Stimulated activated CD4-positive, alpha-beta T cell treated with anti-CD3 and anti-CD28 coated beads, Interleukin-15, amount 100 ng/mL, for 24 hours (primary cell): ENCODE measurements around the gene OSBPL2.
A peak's percentile ranks its signal among the peaks of the same experiment; 100 is the strongest.

ENCODE experiments used
- DNase-seq: peaks from one replicate; pipeline ENCODE4 v3.0.0-alpha.2; 2020

OSBPL2 gene

DNA sequence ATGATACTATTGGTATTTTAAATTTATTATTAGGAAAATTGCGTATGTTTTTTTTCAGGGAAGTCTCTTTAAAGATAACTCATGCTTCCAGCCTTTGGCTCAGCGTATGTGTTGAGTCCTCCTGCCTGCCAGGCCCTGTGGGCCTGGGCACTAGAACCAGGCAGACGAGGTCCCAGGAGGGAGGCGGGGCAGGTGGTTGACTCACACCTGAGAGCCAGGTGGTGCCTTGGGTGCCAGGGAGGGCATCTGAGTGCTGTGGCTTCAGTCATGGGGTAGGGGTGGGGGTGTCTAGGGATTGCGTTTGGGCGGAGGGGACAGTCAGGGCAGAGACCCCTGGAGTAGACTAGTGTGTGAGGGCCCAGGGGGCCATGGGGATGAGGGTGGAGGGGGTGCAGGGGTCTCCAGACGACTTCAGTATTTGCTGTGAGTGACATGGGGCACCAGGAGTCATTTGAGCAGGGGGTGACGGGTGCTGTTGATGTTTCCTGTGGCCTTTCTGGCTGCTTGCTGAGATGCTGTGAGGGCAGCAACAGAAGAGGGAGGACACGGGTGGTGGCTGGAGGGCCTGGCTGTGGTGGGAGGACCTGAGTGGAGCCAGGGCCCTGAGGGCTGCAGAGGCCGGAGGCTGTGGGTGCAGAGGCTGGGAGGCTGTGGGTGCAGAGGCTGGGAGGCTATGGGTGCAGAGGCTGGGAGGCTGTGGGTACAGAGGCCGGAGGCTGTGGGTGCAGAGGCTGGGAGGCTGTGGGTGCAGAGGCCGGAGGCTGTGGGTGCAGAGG is 49.6 kb downstream of the OSBPL2 start:
- DNase-seq: no peak

DNA sequence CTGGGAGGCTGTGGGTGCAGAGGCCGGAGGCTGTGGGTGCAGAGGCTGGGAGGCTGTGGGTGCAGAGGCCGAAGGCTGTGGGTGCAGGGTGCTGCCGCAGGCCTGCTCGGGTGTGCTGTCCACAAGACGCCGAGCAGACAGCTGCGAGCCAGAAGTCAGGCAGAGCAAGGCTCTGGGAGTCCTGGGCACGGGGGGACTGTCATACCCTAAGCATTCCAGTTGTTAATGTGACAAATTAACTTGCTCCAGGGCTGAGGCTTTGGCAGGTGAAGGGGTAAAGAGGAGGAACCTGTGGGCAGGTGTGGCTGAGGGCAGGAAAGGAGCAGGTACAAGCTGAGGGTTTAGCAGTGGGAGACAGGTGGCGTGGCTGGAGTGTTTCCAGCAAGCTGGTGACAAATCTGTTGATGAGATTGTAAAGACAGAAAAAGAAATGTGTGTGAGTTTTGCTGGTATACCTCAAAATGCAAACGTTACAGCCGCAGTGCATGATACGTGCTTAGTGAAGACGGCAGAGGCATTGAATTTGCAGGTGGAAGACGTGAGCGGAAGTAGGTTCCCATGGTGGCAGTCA is 50.3 kb downstream of the OSBPL2 start:
- no peak for DNase-seq

DNA sequence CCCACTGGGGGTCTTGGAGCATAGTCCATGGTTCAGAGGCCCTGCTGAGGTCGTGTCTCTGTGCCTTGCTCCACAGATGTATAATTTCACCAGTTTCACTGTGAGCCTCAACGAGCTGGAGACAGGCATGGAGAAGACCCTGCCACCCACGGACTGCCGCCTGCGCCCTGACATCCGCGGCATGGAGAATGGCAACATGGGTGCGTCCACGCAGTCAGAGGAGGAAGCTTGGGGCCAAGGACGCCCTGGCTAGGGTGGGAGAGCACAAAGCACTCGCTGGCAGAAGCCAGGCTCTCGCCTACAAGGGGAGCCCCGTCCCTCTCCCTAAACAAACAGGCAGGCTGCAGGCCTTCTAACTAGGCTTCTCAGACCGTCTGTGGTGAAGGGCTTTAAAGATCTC is 50.8 kb downstream of the OSBPL2 start:
- DNase-seq: no peak

DNA sequence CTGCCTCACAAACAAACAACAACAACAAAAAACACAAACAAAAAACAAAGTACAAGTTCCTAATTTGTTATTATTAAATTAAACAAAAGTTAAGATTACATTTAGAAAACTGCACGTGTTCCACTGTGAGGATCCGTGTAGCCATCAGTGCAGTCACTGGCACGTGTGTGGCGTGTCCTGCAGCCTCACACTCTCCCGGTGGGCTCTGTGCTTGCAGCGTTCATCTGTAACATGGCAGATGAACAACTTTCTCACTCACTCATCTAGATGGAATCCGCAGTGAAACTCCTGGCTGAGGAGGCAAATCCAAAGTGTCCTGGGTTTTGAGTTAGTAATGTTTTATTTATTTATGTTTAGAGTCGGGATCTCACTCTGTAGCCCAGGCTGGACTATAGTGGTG is 51.6 kb downstream of the OSBPL2 start:
- DNase-seq: no peak

DNA sequence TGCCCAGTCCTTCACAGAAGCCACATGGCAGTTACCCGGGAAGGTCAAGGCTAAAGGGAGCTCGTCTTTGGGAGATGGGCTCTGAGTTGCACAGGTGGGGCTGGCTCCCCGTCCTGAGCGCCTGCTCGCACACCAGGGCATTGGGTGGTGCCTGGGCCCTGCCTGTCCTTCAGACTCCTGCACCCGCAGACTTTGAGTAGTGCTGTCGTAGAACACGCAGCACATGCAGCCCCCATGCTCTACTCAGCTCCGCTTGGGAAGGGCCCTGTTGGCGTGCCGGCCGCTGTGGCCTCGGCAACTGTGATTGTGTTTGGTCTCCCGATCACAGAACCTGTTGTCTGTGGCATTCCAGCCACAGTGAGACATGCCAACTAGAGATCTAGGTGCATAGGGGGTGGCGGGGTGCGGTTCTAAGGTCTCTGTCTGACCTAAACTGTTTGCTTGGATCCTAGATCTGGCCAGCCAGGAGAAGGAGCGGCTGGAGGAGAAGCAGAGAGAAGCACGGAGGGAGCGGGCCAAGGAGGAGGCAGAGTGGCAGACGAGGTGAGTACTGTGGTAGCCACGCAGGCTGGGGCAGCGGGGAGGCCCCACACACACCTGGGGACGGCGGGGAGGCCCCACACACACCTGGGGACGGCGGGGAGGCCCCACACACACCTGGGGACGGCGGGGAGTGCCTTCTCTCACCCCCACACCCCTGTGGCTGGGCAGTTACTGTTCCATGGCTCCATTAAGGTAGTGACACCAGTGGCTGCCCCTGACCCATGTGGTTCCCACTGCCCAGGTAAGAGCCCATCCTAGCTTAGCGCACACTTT is 53.1 kb downstream of the OSBPL2 start:
- no peak for DNase-seq

DNA sequence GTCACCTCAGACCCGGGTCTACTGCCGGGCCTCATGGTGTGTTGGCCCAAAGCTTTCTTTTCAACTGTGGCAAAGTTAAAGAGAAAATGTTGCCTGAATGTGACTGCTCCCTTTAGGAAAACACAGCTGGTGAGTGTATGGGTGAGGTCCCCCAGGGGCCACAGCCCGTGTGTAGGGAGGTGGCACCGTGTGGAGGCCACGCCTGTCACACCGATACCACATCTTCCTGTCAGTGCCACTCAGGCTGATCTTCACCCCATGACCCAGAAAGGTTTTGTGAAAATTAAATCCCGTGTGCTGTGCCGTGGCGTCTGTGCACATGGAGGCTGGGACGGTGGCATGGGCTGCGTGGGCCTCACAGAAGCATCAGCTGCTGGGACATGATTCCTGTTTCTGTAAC is 53.8 kb downstream of the OSBPL2 start:
- DNase-seq: no peak

DNA sequence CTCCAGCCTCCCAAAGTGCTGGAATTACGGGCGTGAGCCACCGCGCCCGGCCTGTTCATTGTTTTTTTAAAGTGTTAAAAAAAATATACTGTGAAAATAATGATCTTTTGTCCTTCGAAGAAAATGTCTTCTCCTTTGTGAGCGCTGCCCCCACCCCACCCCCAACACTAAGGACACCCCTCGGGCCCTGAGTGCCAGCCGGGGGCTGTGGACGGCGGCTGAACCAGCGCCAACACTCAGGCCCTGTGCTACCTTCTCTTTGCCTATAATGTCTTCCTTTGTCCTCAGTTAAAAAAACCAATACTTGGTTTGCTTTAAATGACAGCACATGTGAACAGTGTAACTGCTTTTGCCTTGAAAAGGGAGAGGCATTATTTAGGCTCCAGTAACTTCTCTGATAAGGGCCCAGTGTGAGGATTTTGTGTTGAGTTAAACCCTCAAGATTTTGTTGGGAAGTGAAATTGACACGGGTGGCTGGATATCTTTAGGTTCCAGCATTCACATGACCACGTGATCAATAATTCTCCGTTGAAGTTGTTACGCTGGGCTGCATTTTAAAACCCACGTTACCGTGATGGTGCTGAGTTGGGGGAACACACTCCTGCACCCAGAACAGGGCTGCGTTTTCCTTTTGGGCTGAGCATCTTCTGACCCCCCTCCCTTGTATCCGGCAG is 54.9 kb downstream of the OSBPL2 start:
- no peak for DNase-seq

DNA sequence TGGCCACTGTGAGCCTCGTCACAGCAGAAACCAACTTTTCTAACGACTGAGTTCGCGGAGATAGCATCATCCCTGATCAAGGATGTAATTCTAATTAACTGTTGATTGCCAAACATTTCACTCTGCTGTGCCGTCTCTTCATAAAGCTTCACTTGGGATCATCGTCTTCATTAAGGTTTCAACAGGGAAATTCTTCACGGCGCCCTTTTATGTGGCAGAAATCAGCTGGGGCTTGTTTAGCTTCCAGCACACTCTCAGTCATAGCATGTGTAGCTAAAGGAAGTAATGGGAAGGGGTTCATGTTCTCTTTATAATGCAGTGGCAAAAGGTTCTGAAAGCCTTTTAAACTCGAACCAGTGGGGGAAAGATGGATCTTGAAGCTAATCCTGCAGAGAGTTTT is 55.6 kb downstream of the OSBPL2 start:
- no peak for DNase-seq

DNA sequence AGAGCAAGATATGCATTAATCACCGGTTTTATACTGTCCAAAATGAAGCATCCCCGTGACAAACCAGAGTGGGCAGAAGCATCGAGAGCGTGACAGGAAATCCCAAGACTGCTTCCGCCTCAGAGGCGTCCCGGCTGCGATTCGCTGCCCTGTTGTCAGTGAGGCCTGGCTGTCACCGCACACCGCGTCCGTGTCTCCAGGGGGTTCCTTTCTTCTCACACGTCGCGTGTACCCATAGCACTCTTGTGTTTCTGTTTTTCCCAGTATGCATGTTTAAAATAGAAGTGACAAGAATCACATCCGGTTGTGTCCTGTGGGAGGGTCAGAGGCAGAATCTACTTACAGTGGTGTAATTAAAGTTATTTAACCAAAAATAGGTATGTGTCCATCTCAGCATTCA is 56.2 kb downstream of the OSBPL2 start:
- DNase-seq: no peak

DNA sequence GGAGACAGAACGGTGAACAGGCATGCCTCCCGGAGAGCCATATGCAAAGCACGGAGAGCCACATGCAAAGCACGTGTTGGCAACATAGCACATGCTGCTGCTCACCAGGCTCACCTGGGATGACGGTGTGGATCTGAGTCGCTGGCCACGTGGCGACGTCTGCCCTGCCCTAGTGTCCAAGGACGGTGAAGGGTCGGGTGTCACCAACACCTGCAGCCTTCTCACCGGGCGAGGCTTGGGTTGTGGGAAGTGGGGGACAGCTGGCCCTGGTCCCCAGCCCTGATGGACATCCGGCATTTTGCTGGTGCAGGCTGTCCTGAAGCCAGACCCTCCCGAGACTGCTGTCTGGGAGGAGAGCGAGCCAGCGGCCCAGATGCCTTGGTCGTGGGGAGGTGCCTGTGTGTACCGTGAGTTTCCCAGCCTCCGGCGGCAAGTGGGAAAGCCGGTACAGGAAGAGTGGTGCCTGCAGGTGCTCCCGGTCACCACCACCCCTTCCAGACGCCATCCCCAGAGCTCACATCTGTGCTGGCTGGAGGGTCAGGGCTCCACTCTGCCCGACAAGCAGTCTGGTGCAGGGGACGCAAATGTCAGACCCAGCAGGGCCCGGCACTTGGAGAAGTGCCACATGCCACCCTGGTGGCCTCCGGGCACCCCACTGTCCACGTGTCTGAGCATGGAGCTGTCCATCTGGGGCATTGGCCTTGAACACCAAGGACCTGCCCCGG is 58.6 kb downstream of the OSBPL2 start:
- DNase-seq: no peak

DNA sequence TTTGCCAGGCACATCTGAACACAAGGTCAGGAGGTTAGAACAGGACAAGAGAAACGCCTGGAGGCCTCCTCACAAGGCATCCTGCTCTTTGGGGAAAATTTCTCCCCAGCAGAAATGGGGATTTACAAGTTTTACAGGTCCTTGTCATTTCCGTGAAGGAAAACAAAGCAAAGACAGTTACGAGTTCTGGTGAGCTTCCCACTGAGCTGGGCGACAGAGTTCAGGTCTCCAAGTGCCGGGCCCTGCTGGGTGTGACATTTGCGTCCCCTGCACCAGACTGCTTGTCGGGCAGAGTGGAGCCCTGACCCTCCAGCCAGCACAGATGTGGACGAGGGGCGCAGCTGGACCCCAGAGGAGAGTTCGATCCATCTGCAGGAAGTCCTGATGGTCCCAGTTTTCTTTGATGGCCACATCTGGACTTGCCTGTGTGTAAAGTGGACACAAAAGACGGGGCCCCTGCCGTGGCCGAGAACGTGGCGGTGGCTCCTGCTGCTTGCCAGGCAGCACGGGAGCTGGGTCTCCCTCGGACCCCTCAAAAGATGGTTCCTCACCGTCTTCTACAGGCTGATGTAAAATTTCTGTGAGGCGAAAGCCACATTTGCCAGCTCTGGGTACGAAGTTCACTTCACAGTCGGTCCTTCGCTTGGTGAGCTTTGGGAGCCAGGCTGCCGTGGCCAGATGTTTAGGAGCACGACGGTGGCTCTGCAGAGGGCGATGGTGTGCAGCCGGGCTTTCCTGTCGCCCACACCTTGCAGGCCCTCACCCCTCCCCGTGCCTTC is 59.3 kb downstream of the OSBPL2 start:
- DNase-seq: no peak

DNA sequence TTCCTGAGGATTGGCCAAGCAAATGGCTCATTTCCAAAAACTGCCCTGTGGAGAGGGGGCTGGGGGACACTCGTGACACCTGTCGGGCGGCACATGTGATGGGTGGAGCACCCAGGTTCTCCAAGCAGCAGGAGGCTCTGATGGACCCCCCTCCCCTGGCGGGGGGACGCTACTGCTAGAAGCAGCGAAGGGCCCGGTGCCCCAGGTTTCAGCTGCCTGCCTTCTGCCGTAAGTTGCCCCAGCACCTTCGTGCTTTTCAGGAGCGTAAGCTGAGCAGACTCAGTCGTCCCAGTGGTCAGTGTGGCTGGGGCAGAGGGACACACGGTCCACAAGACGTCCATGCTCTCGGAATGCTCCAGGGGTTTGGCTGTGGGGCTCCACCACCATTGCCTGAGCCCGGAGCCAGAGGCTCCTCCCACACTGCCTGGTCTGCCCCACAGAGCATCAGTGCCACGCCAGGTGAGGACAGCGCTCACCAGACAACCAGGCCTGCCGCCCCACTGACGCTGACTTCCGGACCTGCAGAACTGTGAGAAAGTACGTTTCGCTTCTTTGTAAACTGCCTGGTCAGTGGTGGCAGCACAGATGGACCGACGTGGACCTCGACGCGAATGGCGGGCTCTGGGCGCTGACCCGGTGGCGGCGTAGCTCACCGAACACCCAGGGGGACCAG is 60.4 kb downstream of the OSBPL2 start:
- DNase-seq: no peak

DNA sequence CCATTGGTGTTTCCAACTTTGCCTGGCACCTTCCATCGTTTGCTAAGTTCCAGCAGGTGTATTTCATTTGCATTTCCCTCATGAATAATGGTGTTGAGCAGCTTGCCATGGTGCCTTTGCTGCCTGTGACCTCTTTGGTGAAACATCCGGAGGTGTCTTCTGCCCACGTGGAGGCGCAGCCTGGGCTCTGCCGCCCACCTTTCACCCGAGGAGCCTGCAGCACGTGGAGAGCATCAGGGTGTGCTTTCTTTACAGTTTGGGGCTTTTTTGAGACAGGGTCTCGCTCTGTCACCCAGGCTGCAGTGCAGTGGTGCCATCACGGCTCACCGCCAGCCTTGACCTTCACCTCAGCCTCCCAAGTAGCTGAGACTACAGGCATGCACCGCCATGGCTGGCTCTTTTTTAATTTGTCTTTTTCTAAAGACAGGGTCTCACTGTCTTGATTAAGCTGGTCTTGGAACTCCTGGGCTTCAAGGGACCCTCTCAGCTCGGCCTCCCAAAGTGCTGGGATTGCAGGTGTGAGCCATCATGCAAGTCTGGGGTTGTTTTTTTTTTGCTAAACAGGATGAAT is 61.4 kb downstream of the OSBPL2 start:
- DNase-seq: no peak

DNA sequence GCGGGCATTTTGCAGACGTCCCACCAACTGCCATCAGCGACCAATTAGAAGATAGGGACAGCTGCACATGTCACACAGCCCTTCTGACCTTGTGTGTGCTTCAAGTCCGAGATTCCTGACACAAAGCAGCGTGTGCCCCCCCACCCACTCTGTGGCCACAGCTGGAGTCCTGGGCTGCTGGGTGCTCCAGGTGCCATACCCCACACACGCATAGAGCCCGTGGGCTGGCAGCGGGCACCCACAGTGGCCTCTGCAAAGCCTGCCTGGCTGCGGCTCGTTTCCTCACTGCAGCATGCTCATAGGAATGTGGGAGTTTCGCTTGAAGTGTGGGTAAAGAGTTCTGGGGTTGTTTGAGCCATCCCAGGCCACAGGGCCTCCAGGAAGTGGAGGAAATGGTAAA is 62.0 kb downstream of the OSBPL2 start:
- no peak for DNase-seq

DNA sequence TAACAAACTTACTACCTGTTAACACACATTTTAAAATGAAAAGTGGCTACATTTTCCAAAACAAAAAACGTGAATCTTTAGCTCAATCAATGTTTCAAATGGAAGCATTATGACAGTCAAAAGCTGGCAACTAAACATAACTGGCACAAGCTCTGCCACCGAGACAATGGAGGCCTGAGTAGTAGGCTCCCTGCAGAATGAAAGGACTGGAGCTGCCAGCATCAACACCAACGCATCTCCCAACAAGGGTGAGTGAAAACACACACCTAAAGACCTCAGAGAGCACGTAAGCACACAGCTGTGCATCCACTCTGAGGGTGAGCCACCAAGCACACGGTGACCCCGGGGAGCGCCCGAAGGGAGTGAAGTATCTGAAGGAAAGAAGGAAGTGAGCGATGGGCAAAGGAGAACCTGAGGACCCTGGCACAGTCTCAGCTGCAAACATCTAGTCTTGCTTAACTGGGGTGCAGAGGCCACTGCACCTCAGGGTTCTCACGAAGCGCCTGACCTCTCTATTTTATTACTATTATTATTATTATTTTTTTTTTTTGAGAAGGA is 62.9 kb downstream of the OSBPL2 start:
- no peak for DNase-seq

DNA sequence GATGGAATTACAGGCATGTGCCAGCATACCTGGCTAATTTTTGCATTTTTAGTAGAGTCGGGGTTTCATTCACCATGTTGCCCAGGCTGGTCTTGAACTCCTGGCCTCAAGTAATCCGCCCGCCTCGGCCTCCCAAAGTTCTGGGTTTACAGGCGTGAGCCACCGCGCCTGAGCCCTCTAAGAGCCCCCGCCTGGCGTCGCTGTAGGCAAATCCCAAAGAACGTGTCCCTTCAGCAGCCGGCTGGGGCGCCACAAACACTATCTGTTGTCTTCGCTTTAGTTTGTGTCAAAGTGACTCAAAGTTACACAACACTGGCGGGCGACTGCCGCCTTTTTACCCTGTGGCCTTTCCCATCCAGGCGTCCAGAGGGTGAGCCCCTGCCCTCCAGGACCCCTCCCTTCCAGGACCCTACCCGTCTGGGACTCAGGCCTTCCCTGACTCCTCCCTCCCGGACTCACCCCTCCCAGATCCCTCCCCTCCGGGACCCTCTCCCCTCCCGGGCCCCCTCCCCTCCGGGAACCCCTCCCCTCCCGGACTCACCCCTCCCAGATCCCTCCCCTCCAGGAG is 63.5 kb downstream of the OSBPL2 start:
- DNase-seq: peak; percentile 93

DNA sequence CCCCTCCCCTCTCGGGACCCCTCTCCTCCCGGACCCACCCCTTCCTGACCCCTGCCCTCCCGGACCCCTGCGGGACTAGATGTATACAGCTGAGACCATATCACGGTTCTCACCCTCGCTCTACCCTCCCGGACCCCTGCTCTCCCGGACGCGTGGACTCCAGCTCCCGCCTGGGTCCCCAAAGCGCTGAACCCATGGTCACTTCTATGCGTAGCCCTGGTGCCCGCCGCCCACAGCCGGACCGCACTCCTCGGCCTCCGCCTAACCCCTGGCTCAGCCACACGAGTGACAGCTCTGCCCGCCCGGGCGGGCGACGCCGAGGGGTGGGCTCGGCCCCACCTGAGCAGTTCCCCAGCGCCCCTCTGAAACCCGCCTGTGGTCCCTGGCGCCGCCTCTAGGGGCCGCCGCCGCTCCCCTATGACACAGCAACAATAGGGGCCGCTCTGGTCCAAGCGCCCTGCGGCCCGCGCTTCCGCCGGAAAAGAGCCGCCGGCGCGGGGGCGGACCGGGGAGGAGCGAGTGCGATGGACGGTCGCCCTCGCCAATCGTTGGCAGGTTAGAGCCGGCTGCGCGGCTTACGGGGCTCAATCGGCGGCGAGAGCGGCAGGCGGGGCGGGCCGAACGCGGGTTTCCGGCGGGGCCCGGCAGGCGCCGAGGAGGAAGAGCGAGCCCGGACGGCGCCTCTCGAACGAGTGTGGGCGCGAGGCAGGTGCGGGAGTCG is 64.2 kb downstream of the OSBPL2 start, which contains the start of gene ADRM1:
TSS of gene ADRM1 (plus strand) at position 657 of the 721 bp plus-strand sequence. CDS start 572 bp downstream, outside the sequence.
- peak; percentile 96 for DNase-seq

DNA sequence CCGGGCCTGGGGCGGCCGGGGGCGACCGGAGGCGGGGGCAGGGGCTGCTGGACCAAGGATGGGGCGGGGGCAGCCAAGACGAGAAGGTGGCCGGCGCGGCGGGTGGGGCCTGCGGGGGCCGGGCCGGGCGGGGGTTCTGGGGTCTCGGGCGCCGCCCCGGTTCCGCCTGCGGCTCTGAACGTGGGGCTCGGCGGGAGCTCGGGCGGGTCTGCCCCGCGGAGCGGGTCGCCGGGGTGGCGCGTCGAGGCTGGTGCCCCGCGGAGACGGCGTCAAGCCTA is 64.7 kb downstream of the OSBPL2 start:
- no peak for DNase-seq

DNA sequence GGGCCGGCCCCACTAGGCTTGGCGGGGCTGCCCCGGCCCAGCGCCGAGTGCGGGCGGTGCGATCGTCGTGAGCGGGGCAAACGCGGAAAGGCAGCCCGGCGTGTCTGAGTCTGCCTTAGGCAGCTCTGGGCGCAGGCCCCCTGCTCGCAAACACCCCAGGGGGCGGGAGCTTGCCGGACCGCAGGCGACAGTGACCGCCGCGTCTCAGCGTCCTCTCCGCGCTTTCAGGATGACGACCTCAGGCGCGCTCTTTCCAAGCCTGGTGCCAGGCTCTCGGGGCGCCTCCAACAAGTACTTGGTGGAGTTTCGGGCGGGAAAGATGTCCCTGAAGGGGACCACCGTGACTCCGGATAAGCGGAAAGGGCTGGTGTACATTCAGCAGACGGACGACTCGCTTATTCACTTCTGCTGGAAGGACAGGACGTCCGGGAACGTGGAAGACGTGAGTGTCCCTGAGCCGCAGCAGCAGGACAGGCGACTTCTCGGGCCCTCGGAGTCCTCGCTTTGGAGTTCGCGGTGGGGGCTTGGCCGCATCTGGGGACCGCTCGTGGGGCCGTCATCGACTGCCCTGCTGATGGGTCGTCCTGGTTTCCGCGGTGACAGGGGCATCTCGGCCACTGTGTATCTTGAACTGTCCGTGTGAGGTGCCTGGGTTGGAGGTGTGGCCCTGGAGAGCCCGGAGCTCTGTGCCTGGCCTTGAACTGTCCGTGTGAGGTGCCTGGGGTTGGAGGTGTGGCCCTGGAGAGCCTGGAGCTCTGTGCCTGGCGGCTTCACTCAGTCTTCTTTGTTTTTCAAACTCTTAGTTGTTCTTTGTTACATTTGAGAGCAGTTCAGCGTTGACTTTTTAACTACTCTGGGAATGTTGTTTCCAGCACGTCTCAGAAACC is 65.3 kb downstream of the OSBPL2 start:
- DNase-seq: peak; percentile 34
